Medulla oblongata (tissue), 1 donor: Measurements from ENCODE around the gene SEMA4C.
A peak's percentile ranks its signal among the peaks of the same experiment; 100 is the strongest.
"Not testable (repeated sequence)": the region's sequence is repeated elsewhere in the genome, so short reads cannot be mapped to it uniquely, and the experiment has no call there.

ENCODE experiments used
- DNase-seq: peaks from one replicate; pipeline ENCODE4 v3.0.0-alpha.2; 2015; ENCODE audit errors: extremely low spot score

Gene SEMA4C

DNA sequence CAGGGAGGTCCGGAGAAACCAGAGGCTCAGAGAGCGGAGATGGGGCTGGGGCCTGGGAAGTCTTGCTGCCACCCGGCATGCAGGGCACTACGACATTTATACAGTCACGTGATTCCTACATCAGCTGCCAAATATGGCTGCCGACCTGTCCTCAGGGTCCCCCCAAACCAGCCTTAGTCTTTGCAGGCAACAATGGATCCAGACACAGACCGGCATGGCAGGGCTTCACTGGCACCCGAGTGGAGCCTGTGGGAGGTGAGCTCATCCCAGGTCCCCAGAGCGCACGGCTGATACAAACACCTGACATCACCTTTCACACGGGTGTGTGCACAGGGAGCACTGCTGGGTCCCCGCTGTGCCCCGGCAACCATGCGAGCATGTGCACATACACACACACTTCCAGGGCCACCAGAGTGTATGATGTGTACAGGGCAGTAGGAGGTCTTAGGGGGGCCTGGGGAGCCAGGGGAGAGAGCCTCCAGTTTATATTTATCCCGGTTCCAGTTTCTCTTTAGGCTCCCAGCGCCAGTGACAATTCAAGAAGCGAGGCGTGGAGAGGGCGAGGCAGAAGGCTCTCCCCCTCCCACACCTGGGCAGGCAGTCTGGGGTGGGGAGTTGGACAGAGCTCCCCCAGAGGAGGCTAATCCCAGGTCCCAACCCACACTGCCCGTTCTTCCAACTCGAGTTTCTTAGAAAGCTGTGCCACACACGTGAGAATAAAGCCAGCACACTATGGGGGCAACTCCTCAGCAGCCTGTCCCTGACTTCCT, 2.7 kb downstream of the SEMA4C start:
- DNase-seq: no peak

DNA sequence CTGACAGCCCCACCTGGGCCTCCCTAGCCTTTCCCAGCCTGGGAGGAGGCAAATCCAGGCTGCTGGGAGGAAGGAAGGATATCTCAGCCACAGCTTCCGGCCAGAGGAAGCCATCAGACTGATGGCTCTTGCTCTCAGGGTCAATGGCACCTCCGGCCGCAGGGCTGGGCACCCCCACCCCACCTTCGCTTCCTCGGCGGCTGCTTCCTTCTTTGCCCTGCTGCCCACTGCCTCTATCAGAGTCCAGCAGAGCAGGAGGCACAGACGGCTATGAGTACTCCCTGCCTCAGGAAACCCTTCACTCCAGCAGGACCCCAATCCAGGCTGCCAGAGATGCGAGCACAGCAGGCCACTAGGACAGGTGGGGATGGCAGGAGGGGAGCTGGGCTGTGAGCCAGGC, 3.3 kb downstream of the SEMA4C start:
- DNase-seq: no peak

DNA sequence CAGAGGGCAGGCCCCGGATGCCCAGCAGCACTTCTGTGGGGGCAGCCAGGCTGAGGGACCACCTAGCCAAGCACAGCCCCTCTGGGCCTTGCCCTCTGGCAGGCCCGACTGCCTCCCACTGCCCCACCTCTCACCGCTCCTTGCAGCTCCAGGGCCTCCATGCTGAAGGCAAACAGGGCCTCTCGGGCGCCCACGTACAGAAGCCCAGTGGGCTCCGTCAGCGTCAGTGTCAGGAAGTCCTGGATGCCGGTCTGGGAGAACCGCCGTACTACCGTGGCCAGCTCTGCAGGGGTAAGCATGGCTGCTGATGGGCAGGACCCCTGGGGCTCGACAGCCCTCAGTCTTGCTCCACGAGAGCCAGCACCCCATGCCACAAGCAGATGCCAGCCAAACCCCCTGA, 3.7 kb downstream of the SEMA4C start:
- no peak for DNase-seq

DNA sequence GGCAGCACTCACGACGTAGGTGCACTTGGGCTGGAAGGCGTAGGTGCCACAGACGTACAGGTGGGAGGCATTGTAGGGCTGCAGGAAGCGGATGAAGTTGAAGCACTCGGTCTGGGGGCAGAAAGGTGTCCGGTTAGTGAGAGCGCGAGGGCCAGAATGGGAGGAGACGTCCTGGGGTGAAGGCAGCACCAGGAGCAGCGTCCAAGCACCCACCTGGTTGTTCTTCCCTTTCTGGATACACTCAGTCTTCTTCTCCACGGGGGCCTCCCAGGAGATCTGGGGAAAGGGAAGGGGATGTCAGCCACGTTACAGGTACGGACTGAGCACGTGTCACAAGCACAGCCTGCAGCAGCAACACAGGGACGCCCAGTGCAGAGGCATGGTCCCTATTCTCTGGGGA, 4.2 kb downstream of the SEMA4C start:
- no peak for DNase-seq

DNA sequence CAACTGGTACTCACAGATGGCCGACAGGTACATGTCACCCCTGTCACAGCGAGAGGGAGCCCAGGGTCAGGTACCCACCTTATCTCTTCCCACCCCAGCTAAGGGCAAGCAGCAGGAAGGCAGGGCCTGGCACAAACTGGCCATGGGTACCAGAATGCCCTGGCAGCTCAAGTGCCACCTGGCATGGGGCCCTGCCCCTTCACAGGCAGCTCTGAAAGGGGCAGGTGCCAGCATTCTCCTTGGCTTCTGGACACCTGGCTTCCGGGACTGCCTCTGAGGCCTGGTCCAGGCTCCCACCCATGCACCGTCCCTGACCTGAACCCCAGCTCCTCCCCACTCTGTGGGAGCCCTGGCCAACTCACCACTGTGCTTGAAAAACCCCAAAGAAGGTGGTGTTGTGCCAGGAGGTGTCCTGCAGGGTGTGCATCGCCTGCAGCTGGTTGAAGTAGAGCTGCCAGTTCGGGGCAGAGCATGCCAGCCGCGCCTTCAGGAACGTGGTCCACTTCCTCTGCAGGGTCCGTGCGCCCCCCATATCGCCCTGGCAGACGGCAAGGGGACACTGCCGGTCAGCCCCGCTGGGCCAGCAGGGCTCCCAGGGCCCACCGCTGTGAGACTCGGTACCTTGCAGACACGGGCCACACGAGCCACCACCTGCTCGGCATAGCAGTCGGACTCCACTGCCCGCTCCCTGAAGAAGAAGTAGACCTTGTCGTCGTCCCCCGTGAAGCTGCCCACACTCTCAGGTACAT, 5.4 kb downstream of the SEMA4C start:
- DNase-seq: no peak

DNA sequence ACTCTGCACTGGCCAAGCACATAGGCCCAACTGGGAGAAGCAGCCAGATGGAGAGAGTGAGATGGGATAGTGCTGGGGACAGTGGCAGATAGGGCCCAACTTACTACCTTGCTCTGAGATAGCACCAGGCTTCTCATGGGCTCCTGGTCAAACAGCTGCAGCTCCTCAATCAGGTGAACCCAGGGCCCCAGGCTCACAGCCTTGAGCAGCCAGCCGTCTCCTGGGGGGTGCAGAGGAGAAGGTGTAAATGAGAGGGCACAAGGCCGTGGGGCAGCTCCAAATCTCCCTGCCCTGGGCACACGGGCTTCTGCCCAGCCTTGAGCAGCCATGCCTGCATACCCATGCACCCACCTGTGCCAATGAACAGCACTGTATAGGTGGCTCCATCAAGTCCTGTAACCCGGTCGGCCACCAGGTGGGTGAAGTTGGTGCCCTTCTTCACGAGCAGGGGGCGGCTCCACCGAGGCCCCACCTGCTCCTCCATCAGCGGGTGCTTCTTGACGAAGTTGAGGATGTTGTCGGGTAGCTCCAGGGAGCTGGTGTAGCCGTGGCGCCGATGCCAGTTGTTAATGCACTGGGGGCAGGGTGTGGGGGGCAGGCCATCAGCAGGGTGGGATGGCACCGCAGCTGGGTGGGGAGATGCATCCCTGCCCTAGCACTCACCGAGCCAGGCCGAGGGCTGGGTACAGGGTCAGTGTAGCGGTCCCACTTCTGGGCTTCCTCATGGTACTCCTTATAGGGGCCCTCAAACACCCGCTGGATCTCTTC, 6.1 kb downstream of the SEMA4C start:
- DNase-seq: no peak

DNA sequence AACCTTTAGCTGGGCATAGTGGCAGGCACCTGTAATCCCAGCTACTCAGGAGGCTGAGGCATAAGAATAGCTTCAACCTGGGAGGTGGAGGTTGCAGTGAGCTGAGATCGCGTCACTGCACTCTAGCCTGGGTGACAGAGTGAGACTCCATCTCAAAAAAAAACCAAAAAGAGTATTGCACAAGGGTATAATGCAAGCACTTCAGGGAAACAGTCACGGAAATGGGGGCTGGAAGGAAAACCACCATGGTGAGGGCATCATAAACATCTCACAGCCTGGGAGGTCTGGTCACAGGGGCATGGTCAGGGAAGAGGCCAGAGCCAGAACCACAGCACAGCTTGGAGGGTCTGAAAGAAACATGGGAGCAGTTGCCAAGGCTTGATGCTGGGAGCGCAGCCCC, 6.8 kb downstream of the SEMA4C start:
- not testable (repeated sequence) for DNase-seq

DNA sequence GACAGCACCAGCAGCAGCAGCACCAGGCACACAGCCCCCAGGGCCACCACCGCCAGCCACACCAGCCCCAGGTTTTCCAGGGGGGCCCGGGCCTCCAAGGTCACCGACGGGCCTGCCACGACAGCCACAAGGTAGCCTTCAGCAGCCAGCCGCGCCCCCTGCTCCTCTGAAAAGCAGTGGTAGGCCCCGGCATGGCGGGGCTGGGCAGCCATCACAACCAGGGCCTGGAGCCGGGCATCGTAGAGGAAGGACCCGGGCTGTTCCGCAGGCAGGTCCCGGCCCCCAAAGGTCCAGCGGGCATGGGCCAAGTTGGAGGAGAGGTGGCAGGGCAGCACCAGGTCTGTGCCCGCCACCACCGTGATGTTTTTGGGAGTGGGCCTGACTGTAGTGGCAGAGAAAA, 8.8 kb downstream of the SEMA4C start:
- DNase-seq: no peak

DNA sequence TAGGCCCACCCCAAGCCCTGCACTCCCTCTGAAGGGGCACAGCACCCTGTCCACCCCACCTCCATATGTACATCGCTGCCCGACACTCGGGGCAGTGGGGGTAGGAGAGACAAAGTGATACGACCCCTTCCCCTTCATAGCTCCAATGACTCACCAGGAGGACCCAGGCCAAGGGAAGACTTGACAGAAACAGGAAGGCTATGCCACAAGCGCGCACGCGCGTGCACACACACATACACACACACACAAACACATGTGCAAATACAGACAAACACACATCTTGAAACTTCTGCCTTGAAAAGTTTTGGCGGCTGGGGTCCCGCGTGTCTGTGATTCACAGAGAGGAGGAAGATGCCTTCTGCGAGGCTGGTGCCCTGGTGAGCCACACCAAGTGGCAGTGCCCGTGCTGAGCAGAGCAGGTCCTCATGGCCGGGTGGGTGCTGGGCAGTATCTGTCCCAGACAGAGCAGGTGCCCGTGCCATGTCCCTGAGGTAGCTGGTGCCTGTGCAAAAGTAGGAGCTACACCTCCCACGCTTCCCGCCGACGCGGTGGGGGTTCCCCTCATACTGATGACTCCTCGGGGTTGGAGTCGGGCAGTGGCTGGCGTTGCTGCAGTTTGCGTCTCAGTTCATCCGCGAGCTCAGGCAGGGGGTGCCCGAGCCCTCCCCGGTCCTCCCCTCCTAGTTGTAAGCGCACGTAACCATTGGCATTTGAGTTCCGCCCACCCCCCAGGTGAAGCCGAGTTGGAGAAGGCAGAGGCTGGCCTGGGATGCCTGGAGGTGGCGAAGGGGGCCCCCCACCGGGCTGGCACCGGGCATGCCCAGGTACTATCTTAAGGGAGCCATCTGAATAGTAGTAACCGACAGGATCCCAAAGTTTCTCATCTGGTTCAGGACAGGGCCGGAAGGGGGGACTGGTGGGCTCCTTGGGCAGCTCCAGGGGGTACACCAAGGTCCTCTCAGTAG, 9.5 kb downstream of the SEMA4C start:
- peak; percentile 43 for DNase-seq

DNA sequence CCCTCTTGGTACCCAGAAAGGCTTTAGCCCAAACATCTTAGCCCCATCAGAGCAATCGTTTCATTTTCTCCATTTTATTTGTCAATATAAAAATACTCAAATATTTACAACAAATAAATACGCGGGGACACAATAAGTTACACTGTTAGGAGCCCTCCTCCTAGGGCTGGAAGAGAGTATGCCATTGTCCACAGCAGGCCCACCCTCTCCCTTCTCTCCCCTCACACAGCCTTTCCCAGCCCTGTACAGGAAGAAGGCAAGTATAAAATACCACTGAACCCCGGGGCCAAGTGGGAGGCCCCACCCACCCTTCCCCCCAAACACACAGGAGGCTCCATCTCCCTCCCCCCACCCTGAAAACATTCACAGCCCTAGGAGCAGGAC, 10.2 kb downstream of the SEMA4C start:
- no peak for DNase-seq

DNA sequence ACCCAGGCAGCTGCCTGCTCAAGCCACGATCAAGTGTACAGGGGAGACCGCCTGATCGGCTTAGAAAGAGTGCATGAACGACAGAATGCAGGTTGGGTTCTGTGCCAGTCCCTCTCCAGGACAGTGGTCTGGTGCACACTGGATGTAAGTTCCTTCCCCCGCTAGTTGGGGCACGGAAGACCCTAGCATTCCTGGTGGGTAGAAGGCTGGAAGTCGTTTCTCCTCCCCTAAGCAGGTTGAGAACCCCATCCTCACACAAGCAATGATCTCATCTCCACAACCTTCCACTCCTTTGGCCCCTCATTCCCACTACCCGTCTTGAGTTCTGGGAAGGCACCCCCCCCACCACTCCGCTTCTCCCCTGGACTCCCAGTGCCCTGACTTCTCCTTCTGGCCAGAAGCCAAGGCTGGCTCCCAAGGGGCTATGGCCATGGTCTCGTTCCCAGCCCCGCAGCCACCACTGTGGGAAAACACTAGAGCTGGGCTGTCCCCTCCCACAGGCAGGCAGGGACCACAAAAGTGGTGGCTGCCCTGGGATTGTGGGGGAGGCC, 10.7 kb downstream of the SEMA4C start:
- peak; percentile 62 for DNase-seq

DNA sequence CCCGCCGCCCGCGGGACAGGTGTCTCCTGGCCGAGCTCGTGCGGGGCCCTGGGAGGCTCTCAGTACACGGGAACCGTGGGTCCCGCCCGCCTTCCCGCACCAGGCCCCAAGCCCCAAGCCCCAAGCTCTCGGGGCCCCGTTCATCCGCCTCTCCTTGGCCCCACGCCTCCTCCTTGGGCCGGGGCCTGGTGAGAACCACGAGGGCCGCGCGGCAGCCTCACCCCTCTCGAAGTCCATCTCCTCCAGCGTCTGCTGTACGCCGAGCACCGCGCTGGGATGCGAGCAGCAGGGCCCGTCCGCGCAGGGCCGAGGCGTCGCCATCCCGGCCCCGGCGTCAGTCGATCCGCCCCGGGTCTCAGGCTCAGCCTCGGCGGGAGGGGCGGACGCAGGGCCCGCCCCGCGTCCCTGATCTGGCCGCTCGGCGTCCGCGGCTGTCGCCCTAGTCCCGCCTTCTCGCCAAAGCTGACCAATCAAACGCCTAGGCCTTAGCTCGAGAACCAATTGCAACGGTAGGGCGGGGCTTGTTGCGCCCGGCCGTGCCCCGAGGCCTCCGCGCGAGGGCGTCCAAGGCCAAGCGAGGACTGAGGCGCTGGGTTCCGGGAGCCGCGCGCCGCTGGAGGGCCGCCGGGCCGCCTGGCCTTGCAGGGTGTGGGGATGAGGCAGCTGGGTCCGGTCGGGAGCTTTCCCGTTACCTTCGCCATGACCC, 12.1 kb downstream of the SEMA4C start, which contains the start of gene ANKRD39:
ANKRD39 (minus strand) TSS at position 350 of the 706 bp plus-strand sequence; CDS start at position 321, 29 bp downstream.
- DNase-seq: peak; percentile 99

DNA sequence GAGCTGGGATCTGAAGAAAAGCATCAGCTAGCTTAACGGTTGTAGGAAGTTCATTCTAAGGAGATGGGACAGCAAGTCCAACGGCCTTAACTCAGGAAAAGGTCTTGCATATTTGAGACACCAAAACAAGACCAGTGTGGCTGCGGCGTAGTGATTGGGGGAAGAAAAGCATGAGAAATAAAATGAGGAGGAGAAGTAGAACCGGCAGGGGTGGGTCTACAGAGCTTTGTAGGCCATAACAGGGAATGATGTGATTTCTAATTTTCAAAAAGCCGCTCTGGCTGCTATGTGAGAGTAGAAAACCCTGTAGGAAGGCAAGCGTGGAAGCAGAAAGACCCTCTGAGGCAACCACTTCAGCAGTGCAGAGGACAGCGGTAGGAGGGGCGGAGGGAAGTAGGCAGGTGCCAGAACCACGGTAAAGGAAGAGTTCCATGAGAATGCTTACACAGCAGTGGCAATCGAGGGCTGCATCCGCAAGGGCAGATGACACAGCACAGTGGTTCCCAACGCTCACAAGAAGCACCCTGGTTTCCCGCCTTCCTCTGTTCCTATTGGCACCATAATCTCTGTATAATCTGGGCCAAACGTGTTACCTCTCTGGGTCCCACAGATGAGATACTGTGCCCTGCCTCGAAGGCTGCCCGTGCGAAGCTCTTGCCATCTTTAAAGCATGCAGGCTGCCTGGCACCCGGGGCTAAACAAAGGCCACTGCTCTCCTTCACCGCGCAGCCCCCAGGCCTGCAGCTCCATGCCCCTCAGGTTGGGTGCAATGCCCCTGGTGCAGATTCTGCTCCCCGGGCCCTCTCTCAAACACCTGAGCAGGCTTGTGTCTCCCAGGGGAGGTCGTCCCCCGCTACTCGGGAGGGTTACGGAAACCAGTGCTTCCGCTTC, 12.9 kb downstream of the SEMA4C start:
- peak; percentile 47 for DNase-seq

DNA sequence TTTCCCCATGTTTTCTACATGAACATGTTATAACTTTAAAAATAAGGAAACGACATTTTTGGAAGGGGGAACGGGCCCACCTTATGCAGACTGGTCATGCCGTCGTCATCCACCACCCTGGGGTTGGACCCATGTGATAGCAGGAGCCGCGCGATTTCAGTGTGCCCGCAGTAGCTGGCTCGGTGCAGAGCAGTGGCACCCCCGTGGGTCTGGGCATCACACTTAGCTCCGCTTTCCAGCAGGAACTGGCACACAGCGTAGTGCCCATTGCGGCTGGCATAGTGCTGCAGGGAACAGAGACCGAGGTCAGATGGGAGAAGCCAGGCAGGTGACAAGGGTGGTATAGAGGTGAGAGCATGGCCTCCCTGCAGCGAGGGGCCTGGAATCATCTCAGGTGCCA, 16.6 kb downstream of the SEMA4C start:
- DNase-seq: no peak

DNA sequence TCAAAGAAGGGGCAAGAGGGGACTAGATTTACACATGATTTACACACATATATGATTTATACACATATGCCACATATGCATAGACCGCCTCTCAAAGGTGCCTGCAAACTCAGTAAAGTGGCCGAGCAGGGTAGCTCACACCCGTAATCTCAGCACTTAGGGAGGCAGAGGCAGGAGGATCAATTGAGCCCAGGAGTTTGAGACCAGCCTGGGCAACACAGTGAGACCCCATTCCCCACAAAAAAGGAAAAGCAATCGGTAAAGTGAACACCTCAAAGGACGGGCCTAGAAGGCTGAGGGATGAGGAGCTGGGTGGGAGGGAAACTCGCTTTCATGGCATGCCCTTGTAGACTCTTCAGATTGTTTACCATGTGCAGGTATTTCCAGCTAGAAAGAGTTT, 17.2 kb downstream of the SEMA4C start:
- DNase-seq: no peak

DNA sequence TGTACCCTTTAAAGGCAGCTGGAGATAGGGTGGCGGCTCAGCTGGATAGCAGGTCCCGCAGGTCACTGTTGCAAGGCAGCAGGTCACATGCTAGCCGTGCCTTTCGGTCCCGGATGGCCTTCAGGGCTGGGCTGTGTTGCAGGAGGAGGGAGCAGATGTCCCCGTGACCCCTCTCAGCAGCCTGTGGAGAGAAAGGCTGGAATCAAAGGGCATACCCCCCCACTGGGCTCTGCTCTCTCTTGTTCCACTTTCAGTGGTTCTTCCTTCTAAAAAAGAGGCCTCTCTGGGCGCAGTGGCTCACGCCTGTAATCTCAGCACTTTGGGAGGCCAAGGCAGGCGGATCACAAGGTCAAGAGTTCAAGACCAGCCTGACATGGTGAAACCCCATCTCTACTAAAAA, 21.6 kb downstream of the SEMA4C start:
- no peak for DNase-seq

DNA sequence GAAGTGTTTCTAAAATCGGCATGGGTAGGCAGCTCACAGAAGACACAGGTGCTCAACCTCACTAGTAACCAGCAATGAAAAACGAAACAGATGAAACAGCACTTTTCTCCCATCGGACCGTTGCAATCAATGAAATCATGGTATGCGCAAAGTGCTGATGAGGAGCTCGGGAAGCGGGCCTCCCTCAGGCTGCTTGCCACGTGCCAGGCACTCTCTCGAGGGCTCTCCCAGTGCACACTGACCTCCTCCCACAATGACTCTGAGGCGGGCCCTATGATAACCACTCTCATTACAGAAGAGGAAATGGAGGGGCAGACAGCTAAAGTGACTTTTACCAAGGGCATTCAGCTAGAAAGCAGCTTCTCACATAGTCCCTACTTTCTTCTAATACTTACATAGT, 22.3 kb downstream of the SEMA4C start:
- no peak for DNase-seq

DNA sequence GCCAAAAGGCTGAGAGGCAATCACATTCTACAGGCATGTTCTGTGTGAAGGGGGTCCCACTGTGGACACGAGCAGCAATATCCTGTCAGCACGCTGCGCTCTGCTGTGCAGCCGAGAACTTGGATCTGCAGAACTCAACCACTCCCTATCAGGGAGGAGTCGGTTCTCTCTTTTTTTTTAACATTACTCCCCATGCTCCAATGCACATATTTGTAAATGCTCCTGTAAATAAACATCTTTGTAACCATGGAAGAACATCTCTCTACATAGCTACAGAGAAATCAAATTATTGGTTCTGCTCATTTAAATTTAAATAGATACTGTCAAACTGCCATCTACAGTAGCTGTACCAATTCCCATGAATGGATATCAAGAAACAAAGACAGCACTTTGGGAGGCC, 23.1 kb downstream of the SEMA4C start:
- no peak for DNase-seq

DNA sequence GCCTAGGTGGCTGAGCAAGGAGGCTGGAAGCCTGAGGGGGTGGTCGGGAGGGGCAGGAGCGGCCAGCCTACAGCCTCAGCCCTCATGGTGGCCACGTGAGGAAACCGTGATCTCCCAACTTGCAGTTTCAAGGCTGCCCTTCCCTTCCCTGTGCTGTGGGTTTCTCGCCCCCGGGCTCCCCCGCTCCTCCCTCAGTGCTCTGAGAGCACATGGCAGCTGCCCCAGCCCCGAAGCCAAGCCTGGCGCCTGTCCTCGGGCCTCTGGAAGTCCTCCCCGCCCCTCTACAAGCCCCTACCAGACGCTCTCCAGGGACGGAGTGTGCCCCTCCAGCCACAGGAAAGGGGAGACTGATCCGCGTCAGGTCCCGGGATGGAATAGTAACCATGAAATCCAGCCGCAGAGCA, 25.5 kb downstream of the SEMA4C start:
- no peak for DNase-seq
